SU-DHL-6 (cell line): ENCODE data around the gene SPIN2A.

Experiments
- EZH2phosphoT487 ChIP-seq: fragments of 200-600 bp; sonication (generic), shearing (Covaris generic); conservative IDR thresholded peaks from 2 replicates; pipeline ENCODE4 v1.6.1; 2018; ENCODE audit warnings: mild to moderate bottlenecking, antibody characterized with exemption, low read length, moderate library complexity, mixed read lengths
- TF ChIP-seq, protein P1 (sequence below): fragments of 200-600 bp; sonication (generic); IDR thresholded peaks from one replicate; pipeline ENCODE4 v1.5.1; 2017; ENCODE audit warnings: antibody characterized with exemption, mild to moderate bottlenecking, low read length, moderate library complexity; ENCODE audit not compliant: insufficient read depth, poor library complexity, severe bottlenecking

DNA sequence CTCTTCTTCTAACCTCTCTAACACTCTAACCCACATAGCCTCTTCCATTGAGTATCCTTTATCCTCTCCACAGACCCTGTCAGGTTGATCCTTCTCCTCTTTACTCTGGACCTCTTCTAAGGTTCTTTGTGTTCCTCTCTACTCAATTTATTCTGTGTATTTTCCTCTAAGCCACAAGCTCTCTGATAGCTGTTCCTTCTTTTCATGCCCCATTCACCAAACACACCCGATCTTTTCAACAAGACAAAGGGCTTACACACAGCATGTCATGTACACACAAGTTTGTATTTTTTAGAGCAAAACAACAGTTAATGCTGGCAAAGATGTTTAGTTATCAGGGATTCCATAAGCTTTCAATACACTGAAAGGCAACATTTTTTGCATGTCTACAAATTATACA, 17.8 kb downstream of the SPIN2A start:
- TF ChIP-seq, protein P1, sequence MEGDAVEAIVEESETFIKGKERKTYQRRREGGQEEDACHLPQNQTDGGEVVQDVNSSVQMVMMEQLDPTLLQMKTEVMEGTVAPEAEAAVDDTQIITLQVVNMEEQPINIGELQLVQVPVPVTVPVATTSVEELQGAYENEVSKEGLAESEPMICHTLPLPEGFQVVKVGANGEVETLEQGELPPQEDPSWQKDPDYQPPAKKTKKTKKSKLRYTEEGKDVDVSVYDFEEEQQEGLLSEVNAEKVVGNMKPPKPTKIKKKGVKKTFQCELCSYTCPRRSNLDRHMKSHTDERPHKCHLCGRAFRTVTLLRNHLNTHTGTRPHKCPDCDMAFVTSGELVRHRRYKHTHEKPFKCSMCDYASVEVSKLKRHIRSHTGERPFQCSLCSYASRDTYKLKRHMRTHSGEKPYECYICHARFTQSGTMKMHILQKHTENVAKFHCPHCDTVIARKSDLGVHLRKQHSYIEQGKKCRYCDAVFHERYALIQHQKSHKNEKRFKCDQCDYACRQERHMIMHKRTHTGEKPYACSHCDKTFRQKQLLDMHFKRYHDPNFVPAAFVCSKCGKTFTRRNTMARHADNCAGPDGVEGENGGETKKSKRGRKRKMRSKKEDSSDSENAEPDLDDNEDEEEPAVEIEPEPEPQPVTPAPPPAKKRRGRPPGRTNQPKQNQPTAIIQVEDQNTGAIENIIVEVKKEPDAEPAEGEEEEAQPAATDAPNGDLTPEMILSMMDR, result no peak
- TF ChIP-seq EZH2phosphoT487, result no peak
